ENCODE results near the gene SRA1. TPM values are rescaled to one million over a fixed set of nuclear protein-coding genes. Genes with fewer than 3 reads are reported as not detected.

The SRA1 gene
- total RNA-seq, 1 experiment from 2014 or later, result 37.8 TPM

GRCh38 chr5:140564196-140565023, 7.1 kb upstream of the SRA1 start, which contains the start of the genes APBB3 and SLC35A4 (continued):
- peak; percentile 28; the same call in 1 of the 2 replicates for TF ChIP-seq ERG (CRISPR knock-in tag; IDR thresholded peaks at IDR 0.05)
- TF ChIP-seq ETV6 (CRISPR knock-in tag; IDR thresholded peaks at IDR 0.05), result peak; percentile 94
- TF ChIP-seq, protein P1, sequence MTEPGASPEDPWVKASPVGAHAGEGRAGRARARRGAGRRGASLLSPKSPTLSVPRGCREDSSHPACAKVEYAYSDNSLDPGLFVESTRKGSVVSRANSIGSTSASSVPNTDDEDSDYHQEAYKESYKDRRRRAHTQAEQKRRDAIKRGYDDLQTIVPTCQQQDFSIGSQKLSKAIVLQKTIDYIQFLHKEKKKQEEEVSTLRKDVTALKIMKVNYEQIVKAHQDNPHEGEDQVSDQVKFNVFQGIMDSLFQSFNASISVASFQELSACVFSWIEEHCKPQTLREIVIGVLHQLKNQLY (CRISPR knock-in tag; IDR thresholded peaks at IDR 0.05), result no peak
- TF ChIP-seq EMX1 (CRISPR knock-in tag; IDR thresholded peaks at IDR 0.05), result 0 out of 2 replicates have a peak, but pooled peaks have one; percentile 53
- TF ChIP-seq ZNF423 (CRISPR knock-in tag; IDR thresholded peaks at IDR 0.05), result peak; percentile 59
- TF ChIP-seq, protein P2, sequence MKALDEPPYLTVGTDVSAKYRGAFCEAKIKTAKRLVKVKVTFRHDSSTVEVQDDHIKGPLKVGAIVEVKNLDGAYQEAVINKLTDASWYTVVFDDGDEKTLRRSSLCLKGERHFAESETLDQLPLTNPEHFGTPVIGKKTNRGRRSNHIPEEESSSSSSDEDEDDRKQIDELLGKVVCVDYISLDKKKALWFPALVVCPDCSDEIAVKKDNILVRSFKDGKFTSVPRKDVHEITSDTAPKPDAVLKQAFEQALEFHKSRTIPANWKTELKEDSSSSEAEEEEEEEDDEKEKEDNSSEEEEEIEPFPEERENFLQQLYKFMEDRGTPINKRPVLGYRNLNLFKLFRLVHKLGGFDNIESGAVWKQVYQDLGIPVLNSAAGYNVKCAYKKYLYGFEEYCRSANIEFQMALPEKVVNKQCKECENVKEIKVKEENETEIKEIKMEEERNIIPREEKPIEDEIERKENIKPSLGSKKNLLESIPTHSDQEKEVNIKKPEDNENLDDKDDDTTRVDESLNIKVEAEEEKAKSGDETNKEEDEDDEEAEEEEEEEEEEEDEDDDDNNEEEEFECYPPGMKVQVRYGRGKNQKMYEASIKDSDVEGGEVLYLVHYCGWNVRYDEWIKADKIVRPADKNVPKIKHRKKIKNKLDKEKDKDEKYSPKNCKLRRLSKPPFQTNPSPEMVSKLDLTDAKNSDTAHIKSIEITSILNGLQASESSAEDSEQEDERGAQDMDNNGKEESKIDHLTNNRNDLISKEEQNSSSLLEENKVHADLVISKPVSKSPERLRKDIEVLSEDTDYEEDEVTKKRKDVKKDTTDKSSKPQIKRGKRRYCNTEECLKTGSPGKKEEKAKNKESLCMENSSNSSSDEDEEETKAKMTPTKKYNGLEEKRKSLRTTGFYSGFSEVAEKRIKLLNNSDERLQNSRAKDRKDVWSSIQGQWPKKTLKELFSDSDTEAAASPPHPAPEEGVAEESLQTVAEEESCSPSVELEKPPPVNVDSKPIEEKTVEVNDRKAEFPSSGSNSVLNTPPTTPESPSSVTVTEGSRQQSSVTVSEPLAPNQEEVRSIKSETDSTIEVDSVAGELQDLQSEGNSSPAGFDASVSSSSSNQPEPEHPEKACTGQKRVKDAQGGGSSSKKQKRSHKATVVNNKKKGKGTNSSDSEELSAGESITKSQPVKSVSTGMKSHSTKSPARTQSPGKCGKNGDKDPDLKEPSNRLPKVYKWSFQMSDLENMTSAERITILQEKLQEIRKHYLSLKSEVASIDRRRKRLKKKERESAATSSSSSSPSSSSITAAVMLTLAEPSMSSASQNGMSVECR (CRISPR knock-in tag; IDR thresholded peaks at IDR 0.05; ENCODE audit: borderline replicate concordance), result peak; percentile 87
- peak; percentile 93 for TF ChIP-seq RELA (CRISPR knock-in tag; IDR thresholded peaks at IDR 0.05; ENCODE audit: borderline replicate concordance)
- TF ChIP-seq, protein P3, sequence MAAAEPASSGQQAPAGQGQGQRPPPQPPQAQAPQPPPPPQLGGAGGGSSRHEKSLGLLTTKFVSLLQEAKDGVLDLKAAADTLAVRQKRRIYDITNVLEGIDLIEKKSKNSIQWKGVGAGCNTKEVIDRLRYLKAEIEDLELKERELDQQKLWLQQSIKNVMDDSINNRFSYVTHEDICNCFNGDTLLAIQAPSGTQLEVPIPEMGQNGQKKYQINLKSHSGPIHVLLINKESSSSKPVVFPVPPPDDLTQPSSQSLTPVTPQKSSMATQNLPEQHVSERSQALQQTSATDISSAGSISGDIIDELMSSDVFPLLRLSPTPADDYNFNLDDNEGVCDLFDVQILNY (CRISPR knock-in tag; IDR thresholded peaks at IDR 0.05), result peak; percentile 81
- peak; percentile 91 for TF ChIP-seq CREM (CRISPR knock-in tag; IDR thresholded peaks at IDR 0.05)
- TF ChIP-seq KAT7 (CRISPR knock-in tag; IDR thresholded peaks at IDR 0.05; ENCODE audit: borderline replicate concordance), result 0 out of 2 replicates have a peak, but pooled peaks have one; percentile 86
- no peak; the same call in 1 of the 2 replicates for TF ChIP-seq ZNF219 (CRISPR knock-in tag; IDR thresholded peaks at IDR 0.05; ENCODE audit: borderline replicate concordance)
- no peak for TF ChIP-seq ZNF416 (CRISPR knock-in tag; IDR thresholded peaks at IDR 0.05)
- peak; percentile 18; the same call in 1 of the 2 replicates for TF ChIP-seq PREB (CRISPR knock-in tag; IDR thresholded peaks at IDR 0.05; ENCODE audit: borderline replicate concordance)
- TF ChIP-seq SP1 (CRISPR knock-in tag; conservative IDR thresholded peaks at IDR 0.05), result peak; percentile 90; the same call in 1 of the 2 replicates

- ChIA-PET CTCF (interaction anchor here (0.5 to 1.5 kb wide), 8 partner anchors 15 to 324 kb away, joined by 3 to 12 read pairs (median 4); partner anchors contain the start of genes EIF4EBP3, HARS1 and HARS2), POLR2A (interaction anchor here (0.9 to 4.4 kb wide), 4 partner anchors 16 to 163 kb away, joined by 3 to 29 read pairs (median 4); partner anchors contain the start of genes ANKHD1, DND1 and EIF4EBP3)
- no peak for DNase-seq (ENCODE audit: low spot score)
- H3K9me3 Mint-ChIP-seq, result no peaks in the 10 kb centered on the region
- no peak overlapping the region for H3K27ac Mint-ChIP-seq
- ATAC-seq, result no peak
- peaks cover 19% of the 10 kb centered on the region for H3K4me1 Mint-ChIP-seq
- no peak for TF ChIP-seq TP53 (CRISPR knock-in tag; IDR thresholded peaks at IDR 0.05)
- TF ChIP-seq, protein P4, sequence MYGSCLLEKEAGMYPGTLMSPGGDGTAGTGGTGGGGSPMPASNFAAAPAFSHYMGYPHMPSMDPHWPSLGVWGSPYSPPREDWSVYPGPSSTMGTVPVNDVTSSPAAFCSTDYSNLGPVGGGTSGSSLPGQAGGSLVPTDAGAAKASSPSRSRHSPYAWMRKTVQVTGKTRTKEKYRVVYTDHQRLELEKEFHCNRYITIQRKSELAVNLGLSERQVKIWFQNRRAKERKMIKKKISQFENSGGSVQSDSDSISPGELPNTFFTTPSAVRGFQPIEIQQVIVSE (CRISPR knock-in tag; IDR thresholded peaks at IDR 0.05; ENCODE audit: borderline replicate concordance), result no peak
- TF ChIP-seq USF1 (CRISPR knock-in tag; IDR thresholded peaks at IDR 0.05), result no peak
- H3K27me3 Mint-ChIP-seq (ENCODE audit: low read depth), result peaks cover 3% of the 10 kb centered on the region; the same call in 1 of the 2 replicates
- H3K4me3 Mint-ChIP-seq, result peak overlapping the region; percentile 88
- peaks cover 20% of the 10 kb centered on the region for H3K36me3 Mint-ChIP-seq
Measured at GRCh38 chr5:140563596-140563995, 6.3 kb upstream of the SRA1 start.
